K562 (cell line): Measurements from ENCODE around the gene DIS3L2. TPM values are rescaled to one million over a fixed set of nuclear protein-coding genes. Genes with fewer than 3 reads are reported as not detected.

Experiments
- ATAC-seq: fragments of 200-7000 bp; cut with Tn5 transposase; 3 replicates; pipeline ENCODE4 v1.9.1; 2020; ENCODE audit warnings: moderate library complexity
- BruUV-seq: library from RNA; stranded (reverse); fragments of 400-500 nt; replicated peaks from 2 replicates; lab custom pipeline; 2021; lab: Mats Ljungman, UMichigan
- CTCF ChIA-PET: fragments of 300-600 bp; formaldehyde crosslinking; extraction: SDS; loops from one replicate; lab custom pipeline; 2021; ENCODE audit warnings: low intra/inter-chr PET ratio; lab: Yijun Ruan, JAX
- POLR2A ChIA-PET: fragments of 300-600, 350-650 bp; sonication (Branson Sonifier 250); formaldehyde crosslinking; extraction: SDS; loops from one replicate; lab custom pipeline; 2021; ENCODE audit warnings: antibody characterized with exemption, inconsistent platforms; lab: Yijun Ruan, JAX
- DNase-seq, 4 experiments: peaks; one replicate each; pipeline versions ENCODE4 v3.0.0 to v3.0.0-alpha.2; 2011 to 2018; ENCODE audit warnings: low spot score in 3 of 4, mixed read lengths in 3 of 4; ENCODE audit errors: extremely low read depth in 1 of 4
- FAIRE-seq: peaks from 2 replicates; lab custom pipeline; 2011; peaks lifted over from hg19 to GRCh38; lab: Jason Lieb, UNC
- H2AFZ ChIP-seq: 2 replicates; pipeline ENCODE4 v1.6.0; 2011; ENCODE audit warnings: low read depth, low read length, control low read depth, inconsistent platforms
- H3K27ac ChIP-seq: fragments of 200-600 bp; 3 replicates; pipeline ENCODE4 v1.8.0; 2011; ENCODE audit warnings: low read depth, mild to moderate bottlenecking, control low read depth, inconsistent platforms, low read length, moderate library complexity, mixed read lengths; ENCODE audit errors: extremely low read depth
- H3K27me3 ChIP-seq, 2 experiments: fragments of 300-600 bp in 1 of 2; 2 replicates in 1 of 2; 3 replicates in 1 of 2; pipeline versions ENCODE4 v1.6.0 to v1.8.0; 2011; ENCODE audit warnings: inconsistent platforms in 2 of 2, low read length in 2 of 2, mild to moderate bottlenecking in 1 of 2, mixed read lengths in 1 of 2, moderate library complexity in 1 of 2; ENCODE audit not compliant: control insufficient read depth in 2 of 2, insufficient read depth in 2 of 2
- H3K36me3 ChIP-seq: fragments of 300-600 bp; 3 replicates; pipeline ENCODE4 v1.8.0; 2011; ENCODE audit warnings: mild to moderate bottlenecking, low read length, inconsistent platforms; ENCODE audit not compliant: control insufficient read depth, insufficient read depth
- H3K4me1 ChIP-seq, 2 experiments: fragments of 200-600 bp in 1 of 2; replicated peaks in 1 of 2; 2 replicates in 1 of 2; 3 replicates in 1 of 2; pipeline versions ENCODE4 v1.5.1 to v1.8.0; 2011; ENCODE audit warnings: inconsistent platforms in 2 of 2, low read length in 2 of 2, mild to moderate bottlenecking in 1 of 2, mixed read lengths in 1 of 2, moderate library complexity in 1 of 2; ENCODE audit not compliant: control insufficient read depth in 2 of 2, insufficient read depth in 2 of 2
- H3K4me2 ChIP-seq: 2 replicates; pipeline ENCODE4 v1.6.1; 2011; ENCODE audit warnings: low read length, control low read depth, inconsistent platforms, mixed read lengths; ENCODE audit not compliant: insufficient read depth
- H3K4me3 ChIP-seq: fragments of 200-600 bp; sonication (generic), shearing (Covaris generic); 2 replicates; pipeline ENCODE4 v1.5.1; 2016; ENCODE audit warnings: control low read depth, inconsistent platforms
- H3K79me2 ChIP-seq: fragments of 200-600 bp; 3 replicates; pipeline ENCODE4 v1.8.0; 2011; ENCODE audit warnings: low read length, inconsistent platforms; ENCODE audit not compliant: control insufficient read depth, insufficient read depth
- H3K9ac ChIP-seq, 2 experiments: 2 replicates each; pipeline versions ENCODE4 v1.6.0 to v1.6.1; 2011; ENCODE audit warnings: low read depth in 2 of 2, low read length in 2 of 2, control low read depth in 1 of 2, inconsistent platforms in 1 of 2, mild to moderate bottlenecking in 1 of 2, mixed read lengths in 1 of 2; ENCODE audit not compliant: insufficient read depth in 1 of 2
- H3K9me1 ChIP-seq: one replicate; pipeline ENCODE4 v1.6.0; 2011; ENCODE audit warnings: inconsistent platforms, mild to moderate bottlenecking, low read length, moderate library complexity; ENCODE audit not compliant: control insufficient read depth, insufficient read depth
- H3K9me3 ChIP-seq: replicated peaks from 2 replicates; pipeline ENCODE4 v1.5.1; 2011; ENCODE audit warnings: low read depth, low read length, inconsistent platforms; ENCODE audit not compliant: control insufficient read depth, insufficient read depth
- H4K20me1 ChIP-seq: replicated peaks from 2 replicates; pipeline ENCODE4 v1.6.1; 2011; ENCODE audit warnings: low read length, inconsistent platforms, mixed read lengths; ENCODE audit not compliant: control insufficient read depth, insufficient read depth
- BCOR ChIP-seq: fragments of 450-650 bp; IDR thresholded peaks from 2 replicates; pipeline ENCODE4 v1.6.1; 2016
- SMARCC2 ChIP-seq: fragments of 450-650 bp; IDR thresholded peaks from 2 replicates; pipeline ENCODE4 v1.6.1; 2017; ENCODE audit warnings: antibody characterized with exemption, moderate library complexity, mild to moderate bottlenecking, low read depth
- TAF15 ChIP-seq: fragments of 200-400 bp; formaldehyde crosslinking; IDR thresholded peaks from 2 replicates; pipeline ENCODE4 v1.6.1; 2017; ENCODE audit warnings: mild to moderate bottlenecking, low read depth, low read length, moderate library complexity
- TSC22D4 ChIP-seq: fragments of 450-650 bp; IDR thresholded peaks from 2 replicates; pipeline ENCODE4 v1.6.1; 2016; ENCODE audit warnings: missing genetic modification characterization, missing biosample characterization, control low read depth
- WGBS: fragments of 100-300 bp; shearing (Covaris generic); methylation state at CpG from one replicate; pipeline ENCODE4 v1.1.6; 2016; ENCODE audit warnings: low coverage, mixed read lengths; ENCODE audit not compliant: insufficient coverage; ENCODE audit errors: missing lambda C conversion rate; 5-methylcytosine and 5-hydroxymethylcytosine counted together
- in situ Hi-C: fragments of 300-500 bp; cut with MboI; formaldehyde crosslinking; loops from 4 replicates; pipeline ENCODE4 v1.15.0; 2018; ENCODE audit warnings: inconsistent platforms, mixed read lengths
- intact Hi-C: fragments of 100-400 bp; cut with micrococcal nuclease; formaldehyde crosslinking; loops from 2 replicates; pipeline ENCODE4 v1.14.2; 2022
- polyA plus RNA-seq, 8 experiments: library from polyadenylated mRNA; depleted of rRNA in 4 of 8; stranded (reverse) in 5 of 8; unstranded in 3 of 8; fragments of >200 nt; fragmentation: Nextera tagmentation in 2 of 8; fragmentation: Illumina TruSeq in 1 of 8; extraction: Ambion mirVana in 2 of 8; extraction: Trizol in 1 of 8; gene quantifications; 2 replicates each; pipeline versions ENCODE4 v1.2.1 to v1.2.3, GENCODE V29; 2011 to 2014; ENCODE audit warnings: inconsistent platforms in 1 of 8, missing spikeins in 1 of 8
- total RNA-seq, 7 experiments: library from RNA; depleted of rRNA in 6 of 7; stranded (reverse); fragments of >200 nt in 6 of 7; fragmentation: Illumina TruSeq in 2 of 7; extraction: Trizol in 2 of 7; gene quantifications; 2 replicates each; pipeline versions ENCODE4 v1.2.1 to v1.2.3, GENCODE V29; 2011 to 2021; ENCODE audit warnings: low replicate concordance in 1 of 7

DIS3L2 gene
- total and polyA plus RNA-seq, 9 of the 15 experiments (the other 6 are each of a cell fraction or from before 2014, with no cell fraction given), result 1.5 to 19.2 (median 11.2) TPM

- Histone ChIP-seq H3K9ac (no peak overlapping the region; a peak in 1 of 4 replicates), H4K20me1 (no peaks in the 10 kb centered on the region), H3K9me1 (no peaks in the 10 kb centered on the region), H3K36me3 (no peaks in the 10 kb centered on the region), H3K79me2 (no peaks in the 10 kb centered on the region), H3K27me3 (no peaks in the 10 kb centered on the region), H3K9me3 (no peaks in the 10 kb centered on the region), H2AFZ (no peak overlapping the region), H3K4me3 (no peak overlapping the region), H3K4me1 (peaks cover 0 to 12% of the 10 kb centered on the region in 2 experiments; a peak in 2 of 5 replicates), H3K27ac (no peak overlapping the region), H3K4me2 (no peak overlapping the region)
- ChIA-PET CTCF (no interaction called here), POLR2A (no interaction called here)
- intact Hi-C loops (loop anchor here (5.0 to 10.0 kb wide), 3 partner anchors 184 to 401 kb away; partner anchors contain the start of genes NPPC and PRSS56), in situ Hi-C loops (loop anchor here (5.0 kb wide), 2 partner anchors 109 to 421 kb away; no protein-coding TSS in a partner anchor)
- no peak for TF ChIP-seq BCOR
- FAIRE-seq (no peak), ATAC-seq (no peak), DNase-seq (no peak)
- BruUV-seq, result no TSS peak
- 57% methylated on average over 11 of the region's 14 CpGs for WGBS
Measured at GRCh38 chr2:232328516-232329460, 367.3 kb downstream of the DIS3L2 start.

- no peaks in the 10 kb centered on the region for H3K79me2 ChIP-seq
- no peak overlapping the region for H3K27ac ChIP-seq
- H3K4me2 ChIP-seq, result no peak overlapping the region
- H3K9me1 ChIP-seq, result no peaks in the 10 kb centered on the region
- no peaks in the 10 kb centered on the region for H3K9me3 ChIP-seq
- FAIRE-seq, result no peak
- ChIA-PET POLR2A (no interaction called here), CTCF (no interaction called here)
- TF ChIP-seq TSC22D4, result no peak
- TF ChIP-seq TAF15, result no peak
- no peak for TF ChIP-seq SMARCC2
- H3K4me3 ChIP-seq, result no peak overlapping the region
- no peak for ATAC-seq
- H3K4me1 ChIP-seq, result peaks cover 0 to 13% of the 10 kb centered on the region in 2 experiments; a peak in 2 of 5 replicates
- no peaks in the 10 kb centered on the region for H3K27me3 ChIP-seq
- no peak overlapping the region for H2AFZ ChIP-seq
- no peak for DNase-seq
- intact Hi-C loops (loop anchor here (5.0 to 10.0 kb wide), 3 partner anchors 185 to 402 kb away; partner anchors contain the start of genes NPPC and PRSS56), in situ Hi-C loops (loop anchor here (5.0 kb wide), 2 partner anchors 108 to 422 kb away; no protein-coding TSS in a partner anchor)
- no peak overlapping the region for H3K9ac ChIP-seq
- no peaks in the 10 kb centered on the region for H4K20me1 ChIP-seq
- WGBS, result 80% methylated on average over 1 of the region's 15 CpGs
- BruUV-seq, result no TSS peak
- H3K36me3 ChIP-seq, result no peaks in the 10 kb centered on the region
Measured at GRCh38 chr2:232329716-232330067, 368.2 kb downstream of the DIS3L2 start.
